H9 (cell line): Measurements from ENCODE around the gene SMAD6. TPM values are rescaled to one million over a fixed set of nuclear protein-coding genes. Genes with fewer than 3 reads are reported as not detected.

Source experiments
- DNase-seq: peaks from one replicate; pipeline ENCODE4 v3.0.0-alpha.2; 2017
- H2AFZ ChIP-seq: one replicate; pipeline ENCODE4 v1.6.1; 2013; ENCODE audit warnings: mild to moderate bottlenecking, low read length, control low read depth, moderate library complexity
- H2AK5ac ChIP-seq: 2 replicates; pipeline ENCODE4 v1.6.1; 2013; ENCODE audit warnings: low read length, control low read depth, mixed read lengths; ENCODE audit not compliant: insufficient read length
- H2BK120ac ChIP-seq: one replicate; pipeline ENCODE4 v1.6.1; 2013; ENCODE audit warnings: low read depth, mild to moderate bottlenecking, low read length, control low read depth, inconsistent platforms; ENCODE audit not compliant: poor library complexity, severe bottlenecking
- H2BK12ac ChIP-seq: 2 replicates; pipeline ENCODE4 v1.6.1; 2013; ENCODE audit warnings: low read length, control low read depth, mixed read lengths, low read depth; ENCODE audit not compliant: insufficient read length
- H2BK15ac ChIP-seq: 2 replicates; pipeline ENCODE4 v1.6.1; 2013; ENCODE audit warnings: low read depth, low read length, control low read depth
- H2BK20ac ChIP-seq: one replicate; pipeline ENCODE4 v1.6.1; 2013; ENCODE audit warnings: low read depth, mild to moderate bottlenecking, low read length, control low read depth, inconsistent platforms; ENCODE audit not compliant: poor library complexity, severe bottlenecking
- H2BK5ac ChIP-seq: 2 replicates; pipeline ENCODE4 v1.6.1; 2013; ENCODE audit warnings: low read length, control low read depth, mixed read lengths; ENCODE audit not compliant: insufficient read length
- H3K14ac ChIP-seq: 2 replicates; pipeline ENCODE4 v1.6.1; 2013; ENCODE audit warnings: low read length, control low read depth; ENCODE audit not compliant: insufficient read depth
- H3K18ac ChIP-seq: 2 replicates; pipeline ENCODE4 v1.6.1; 2013; ENCODE audit warnings: low read depth, mild to moderate bottlenecking, mixed read lengths, low read length, control low read depth; ENCODE audit not compliant: insufficient read length
- H3K23ac ChIP-seq: 2 replicates; pipeline ENCODE4 v1.6.1; 2013; ENCODE audit warnings: low read length, control low read depth, mixed read lengths, low read depth; ENCODE audit not compliant: insufficient read length
- H3K23me2 ChIP-seq: 2 replicates; pipeline ENCODE4 v1.6.1; 2013; ENCODE audit warnings: low read depth, mild to moderate bottlenecking, mixed read lengths, low read length, control low read depth; ENCODE audit not compliant: insufficient read length, poor library complexity, severe bottlenecking
- H3K27ac ChIP-seq: 2 replicates; pipeline ENCODE4 v1.5.1; 2013; ENCODE audit warnings: low read length, control low read depth, mixed read lengths, low read depth; ENCODE audit not compliant: insufficient read length
- H3K27me3 ChIP-seq: 2 replicates; pipeline ENCODE4 v1.6.1; 2013; ENCODE audit warnings: low read length, control low read depth, inconsistent platforms; ENCODE audit not compliant: insufficient read depth
- H3K4ac ChIP-seq: 2 replicates; pipeline ENCODE4 v1.6.1; 2013; ENCODE audit warnings: low read depth, mild to moderate bottlenecking, control low read depth, inconsistent platforms, low read length, moderate library complexity
- H3K4me1 ChIP-seq: 2 replicates; pipeline ENCODE4 v1.6.1; 2013; ENCODE audit warnings: low read length, control low read depth, inconsistent platforms; ENCODE audit not compliant: insufficient read depth
- H3K4me2 ChIP-seq: 2 replicates; pipeline ENCODE4 v1.6.1; 2013; ENCODE audit warnings: low read length, control low read depth, mixed read lengths; ENCODE audit not compliant: insufficient read length, insufficient read depth
- H3K56ac ChIP-seq: 2 replicates; pipeline ENCODE4 v1.6.1; 2013; ENCODE audit warnings: low read depth, mild to moderate bottlenecking, mixed read lengths, low read length, control low read depth; ENCODE audit not compliant: insufficient read length
- H3K79me1 ChIP-seq: 2 replicates; pipeline ENCODE4 v1.6.1; 2013; ENCODE audit warnings: low read depth, mild to moderate bottlenecking, moderate library complexity, low read length, control low read depth, inconsistent platforms; ENCODE audit not compliant: insufficient read depth, poor library complexity, severe bottlenecking
- H3K79me2 ChIP-seq: 2 replicates; pipeline ENCODE4 v1.6.1; 2013; ENCODE audit warnings: low read length, control low read depth, inconsistent platforms; ENCODE audit not compliant: insufficient read depth
- H3K9ac ChIP-seq: 2 replicates; pipeline ENCODE4 v1.6.1; 2013; ENCODE audit warnings: low read length, control low read depth, mixed read lengths; ENCODE audit not compliant: insufficient read length; ENCODE audit errors: extremely low read depth
- H3K9me3 ChIP-seq: one replicate; pipeline ENCODE4 v1.6.1; 2013; ENCODE audit warnings: low read depth, low read length, inconsistent platforms; ENCODE audit not compliant: control insufficient read depth
- H3T11ph ChIP-seq: one replicate; pipeline ENCODE4 v1.6.1; 2013; ENCODE audit warnings: mild to moderate bottlenecking, low read length, control low read depth, inconsistent platforms
- H4K20me1 ChIP-seq: one replicate; pipeline ENCODE4 v1.6.1; 2013; ENCODE audit not compliant: control insufficient read depth, insufficient read length, insufficient read depth
- H4K5ac ChIP-seq: 2 replicates; pipeline ENCODE4 v1.6.1; 2013; ENCODE audit warnings: low read depth, mild to moderate bottlenecking, mixed read lengths, low read length, control low read depth; ENCODE audit not compliant: insufficient read length
- H4K8ac ChIP-seq: replicated peaks from 2 replicates; pipeline ENCODE4 v1.6.1; 2013; ENCODE audit warnings: low read length, control low read depth, mixed read lengths, low read depth; ENCODE audit not compliant: insufficient read length
- H4K91ac ChIP-seq: 2 replicates; pipeline ENCODE4 v1.6.1; 2013; ENCODE audit warnings: low read depth, mild to moderate bottlenecking, moderate library complexity, mixed read lengths, low read length, control low read depth; ENCODE audit not compliant: insufficient read length
- H3K27ac Mint-ChIP-seq, 3 experiments: 2 replicates in 2 of 3; 3 replicates in 1 of 3; pipeline ENCODE4 v1.8.0; 2020 to 2021; ENCODE audit warnings: mixed read lengths in 3 of 3, mild to moderate bottlenecking in 1 of 3, moderate library complexity in 1 of 3
- H3K27me3 Mint-ChIP-seq: 2 replicates; pipeline ENCODE4 v1.8.0; 2021; ENCODE audit warnings: low read depth, mild to moderate bottlenecking, moderate library complexity, mixed read lengths
- H3K36me3 Mint-ChIP-seq, 3 experiments: 2 replicates in 2 of 3; 3 replicates in 1 of 3; pipeline ENCODE4 v1.8.0; 2020 to 2021; ENCODE audit warnings: low read depth in 3 of 3, mixed read lengths in 3 of 3; ENCODE audit not compliant: insufficient read depth in 1 of 3
- H3K4me1 Mint-ChIP-seq, 2 experiments: 2 replicates each; pipeline ENCODE4 v1.8.0; 2020; ENCODE audit warnings: mixed read lengths in 2 of 2
- H3K4me3 Mint-ChIP-seq, 2 experiments: 2 replicates in 1 of 2; 3 replicates in 1 of 2; pipeline ENCODE4 v1.8.0; 2020 to 2021; ENCODE audit warnings: mild to moderate bottlenecking in 2 of 2, mixed read lengths in 2 of 2, moderate library complexity in 1 of 2
- H3K9me3 Mint-ChIP-seq, 2 experiments: 2 replicates in 1 of 2; 3 replicates in 1 of 2; pipeline ENCODE4 v1.8.0; 2020; ENCODE audit warnings: mild to moderate bottlenecking in 2 of 2, mixed read lengths in 2 of 2, moderate library complexity in 1 of 2
- CTCF ChIP-seq: fragments of 200-600 bp; sonication (generic); conservative IDR thresholded peaks from 3 replicates; pipeline ENCODE4 v1.8.0; 2021; ENCODE audit warnings: antibody characterized with exemption, mild to moderate bottlenecking
- WGBS: extraction: QIAGEN DNeasy Blood & Tissue Kit; methylation state at CpG from one replicate; pipeline ENCODE4 v1.1.7; 2013; ENCODE audit warnings: missing lambda C conversion rate, low lambda C conversion rate, mixed read lengths; ENCODE audit not compliant: insufficient read length; ENCODE audit errors: extremely low coverage; 5-methylcytosine and 5-hydroxymethylcytosine counted together
- total RNA-seq: library from RNA; stranded (reverse); gene quantifications from 2 replicates; pipeline ENCODE4 v1.2.1, GENCODE V29; 2021

Gene SMAD6
- total RNA-seq, 1 experiment from 2014 or later, result 6.0 TPM

DNA sequence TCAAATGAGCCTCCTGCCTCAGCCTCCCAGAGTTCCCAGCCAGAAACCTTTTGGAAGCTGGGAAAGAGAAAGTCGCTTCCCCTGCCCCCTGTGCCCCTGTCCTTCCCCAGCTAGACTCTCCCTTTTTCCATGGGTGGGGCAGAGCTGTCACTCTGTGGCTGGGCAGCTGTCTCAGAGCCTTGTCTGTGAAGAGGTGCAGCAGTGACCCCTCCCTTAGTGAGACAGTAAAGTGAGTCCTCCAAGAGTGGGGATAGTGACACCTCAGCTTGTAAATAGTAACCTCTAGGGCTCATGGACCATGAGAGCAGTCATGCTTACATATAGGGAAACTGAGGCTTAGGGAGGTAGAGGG lies 76.3 kb downstream of the SMAD6 start:
- Histone ChIP-seq H3K14ac (no peak overlapping the region), H2BK5ac (no peak overlapping the region), H3K4me2 (no peak overlapping the region), H3K79me1 (no peaks in the 10 kb centered on the region), H2BK20ac (no peak overlapping the region), H3K18ac (no peak overlapping the region), H2BK120ac (no peak overlapping the region), H2BK15ac (no peak overlapping the region), H2BK12ac (no peak overlapping the region), H4K5ac (no peak overlapping the region), H3K56ac (no peak overlapping the region), H3K9ac (no peak overlapping the region), H2AFZ (no peak overlapping the region), H3K79me2 (no peaks in the 10 kb centered on the region), H3K27me3 (no peaks in the 10 kb centered on the region), H3K23ac (no peak overlapping the region), H3K4me1 (peaks cover 1% of the 10 kb centered on the region; the same call in 1 of the 2 replicates), H4K91ac (no peak overlapping the region), H4K20me1 (no peaks in the 10 kb centered on the region), H3T11ph (no peak overlapping the region), H3K4ac (no peak overlapping the region), H2AK5ac (no peak overlapping the region), H3K27ac (no peak overlapping the region), H3K9me3 (no peaks in the 10 kb centered on the region), H4K8ac (no peak overlapping the region), H3K23me2 (no peaks in the 10 kb centered on the region)
- no peak overlapping the region; a peak in 1 of 7 replicates for H3K27ac Mint-ChIP-seq
- H3K36me3 Mint-ChIP-seq, result no peaks in the 10 kb centered on the region; a peak in 1 of 7 replicates
- peaks cover 26 to 42% of the 10 kb centered on the region in 2 experiments for H3K4me1 Mint-ChIP-seq
- no peak for TF ChIP-seq CTCF
- H3K27me3 Mint-ChIP-seq, result no peaks in the 10 kb centered on the region
- no peak overlapping the region for H3K4me3 Mint-ChIP-seq
- DNase-seq, result no peak
- H3K9me3 Mint-ChIP-seq, result no peaks in the 10 kb centered on the region
- WGBS, result no CpG with 5 or more reads among the region's 1 CpG
